ENCODE results near the gene OR5W2.

DNA sequence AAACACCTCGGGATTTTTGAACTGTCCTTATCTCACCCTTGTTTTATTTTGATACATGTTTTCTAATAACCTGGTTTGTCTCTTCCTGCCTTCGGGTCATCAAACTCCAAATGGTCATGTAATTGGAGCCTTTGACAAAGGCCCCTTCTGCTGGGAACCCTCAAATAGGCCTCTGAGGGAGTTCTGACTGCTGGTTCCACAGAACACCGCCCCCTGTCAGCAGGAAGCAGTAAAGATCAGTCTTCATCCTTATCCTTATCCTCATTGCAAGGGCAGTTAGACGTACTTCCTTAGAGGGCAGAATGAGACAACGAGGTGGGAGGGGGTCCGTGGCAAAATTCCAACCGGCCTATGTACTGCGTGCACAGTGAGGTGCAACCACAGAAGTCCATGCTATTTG lies 19.2 kb downstream of the OR5W2 start:
- TF ChIP-seq TCF7L2 (IDR thresholded peaks at IDR 0.05; ENCODE audit: low read depth, low read length): no peak
- no peak for TF ChIP-seq BHLHE40 (IDR thresholded peaks at IDR 0.05; ENCODE audit: low read length)
- TF ChIP-seq ZSCAN29 (IDR thresholded peaks at IDR 0.05): no peak
- TF ChIP-seq NFYB (IDR thresholded peaks at IDR 0.05; ENCODE audit: extremely low read depth, insufficient read length): no peak
- TF ChIP-seq KLF16 (IDR thresholded peaks at IDR 0.05): no peak
- no peak for TF ChIP-seq POLR2A (conservative IDR thresholded peaks at IDR 0.05)
- TF ChIP-seq ZBED1 (IDR thresholded peaks at IDR 0.05): no peak
